ENCODE results near the gene LELP1.

The LELP1 gene

GRCh38 chr1:153245466-153245865 is 42.2 kb downstream of the LELP1 start:
- no peak for TF ChIP-seq CTCF (IDR thresholded peaks at IDR 0.05)
- no peak for TF ChIP-seq ZFX (IDR thresholded peaks at IDR 0.05; ENCODE audit: borderline replicate concordance)
- no peak overlapping the region for H3K27ac ChIP-seq

- TF ChIP-seq ZFX (IDR thresholded peaks at IDR 0.05; ENCODE audit: borderline replicate concordance) (no peak), CTCF (IDR thresholded peaks at IDR 0.05) (no peak)
- H3K27ac ChIP-seq: no peak overlapping the region
Measured at GRCh38 chr1:153246018-153246417, 42.8 kb downstream of the LELP1 start.

- TF ChIP-seq CTCF (IDR thresholded peaks at IDR 0.05) (no peak), ZFX (IDR thresholded peaks at IDR 0.05; ENCODE audit: borderline replicate concordance) (no peak)
- no peak overlapping the region for H3K27ac ChIP-seq
Measured at GRCh38 chr1:153246825-153247224, 43.6 kb downstream of the LELP1 start.

- H3K27ac ChIP-seq: no peak overlapping the region
- TF ChIP-seq ZFX (IDR thresholded peaks at IDR 0.05; ENCODE audit: borderline replicate concordance) (no peak), CTCF (IDR thresholded peaks at IDR 0.05) (no peak)
Measured at GRCh38 chr1:153248176-153248879, 45.1 kb downstream of the LELP1 start.

- TF ChIP-seq ZFX (IDR thresholded peaks at IDR 0.05; ENCODE audit: borderline replicate concordance) (no peak), CTCF (IDR thresholded peaks at IDR 0.05) (no peak)
- no peak overlapping the region for H3K27ac ChIP-seq
Measured at GRCh38 chr1:153250166-153250565, 46.9 kb downstream of the LELP1 start.

GRCh38 chr1:153251087-153251486 is 47.9 kb downstream of the LELP1 start:
- no peak overlapping the region for H3K27ac ChIP-seq
- no peak for TF ChIP-seq ZFX (IDR thresholded peaks at IDR 0.05; ENCODE audit: borderline replicate concordance)
- no peak for TF ChIP-seq CTCF (IDR thresholded peaks at IDR 0.05)

- TF ChIP-seq ZFX (IDR thresholded peaks at IDR 0.05; ENCODE audit: borderline replicate concordance) (no peak), CTCF (IDR thresholded peaks at IDR 0.05) (no peak)
Measured at GRCh38 chr1:153251562-153251961, 48.3 kb downstream of the LELP1 start.

More at GRCh38 chr1:153251562-153251961, 48.3 kb downstream of the LELP1 start:
- no peak overlapping the region for H3K27ac ChIP-seq

Measured in 22Rv1 (cell line).